GM18511 (cell line): ENCODE data around the gene FGFRL1.
"Not testable (repeated sequence)": the region's sequence is repeated elsewhere in the genome, so short reads cannot be mapped to it uniquely, and the experiment has no call there.

Experiments used
- ATAC-seq: cut with Tn5 transposase; IDR thresholded peaks from one replicate; pipeline ENCODE4 v1.9.1; 2021; ENCODE audit warnings: mild to moderate bottlenecking, moderate library complexity; ENCODE audit not compliant: unreplicated experiment

Gene FGFRL1

GRCh38 chr4:1036976-1037810 lies 25.8 kb downstream of the FGFRL1 start:
- ATAC-seq: no peak

- no peak for ATAC-seq
Observed at GRCh38 chr4:1038948-1039492, 27.6 kb downstream of the FGFRL1 start.

GRCh38 chr4:1039493-1040343 lies 28.3 kb downstream of the FGFRL1 start:
- no peak for ATAC-seq

- no peak for ATAC-seq
Observed at GRCh38 chr4:1040344-1041146, 29.1 kb downstream of the FGFRL1 start.

GRCh38 chr4:1041147-1041935 lies 29.9 kb downstream of the FGFRL1 start:
- ATAC-seq: no peak

- ATAC-seq: no peak
Observed at GRCh38 chr4:1041936-1042330, 30.5 kb downstream of the FGFRL1 start.

- ATAC-seq: no peak
Observed at GRCh38 chr4:1042352-1043055, 31.1 kb downstream of the FGFRL1 start.

GRCh38 chr4:1043162-1043561 lies 31.7 kb downstream of the FGFRL1 start:
- no peak for ATAC-seq

- no peak for ATAC-seq
Observed at GRCh38 chr4:1043651-1044468, 32.4 kb downstream of the FGFRL1 start.

- no peak for ATAC-seq
Observed at GRCh38 chr4:1044469-1045192, 33.2 kb downstream of the FGFRL1 start.

- no peak for ATAC-seq
Observed at GRCh38 chr4:1045193-1045594, 33.8 kb downstream of the FGFRL1 start.

- ATAC-seq: no peak
Observed at GRCh38 chr4:1045595-1046201, 34.3 kb downstream of the FGFRL1 start.

- ATAC-seq: not testable (repeated sequence)
Observed at GRCh38 chr4:1046581-1047011, 35.2 kb downstream of the FGFRL1 start.

GRCh38 chr4:1047106-1047975 lies 35.9 kb downstream of the FGFRL1 start:
- no peak for ATAC-seq

- ATAC-seq: no peak
Observed at GRCh38 chr4:1047976-1048772, 36.7 kb downstream of the FGFRL1 start.
